ENCODE measurements around the gene ASIC2.

DNA sequence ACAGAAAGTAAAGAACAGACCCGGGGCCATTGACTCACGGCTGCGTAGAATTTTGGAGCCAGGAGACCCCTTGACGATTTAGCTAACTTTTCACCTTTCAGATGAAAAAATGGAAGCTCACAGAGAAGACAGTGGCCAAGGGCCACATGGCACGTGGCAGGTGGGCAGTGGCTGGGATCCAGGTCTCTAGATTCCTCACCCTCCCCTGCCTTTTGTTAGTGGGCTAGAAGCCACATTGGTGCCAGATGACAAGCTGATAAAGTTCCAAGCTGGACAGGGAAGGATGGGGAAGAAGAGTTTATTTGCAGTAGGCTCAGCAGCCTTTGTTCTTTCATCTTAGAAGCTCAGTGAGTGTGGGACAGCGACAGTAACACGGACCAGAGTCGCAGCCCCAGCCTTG is 195.7 kb downstream of the ASIC2 start:
- TF ChIP-seq, protein P1, sequence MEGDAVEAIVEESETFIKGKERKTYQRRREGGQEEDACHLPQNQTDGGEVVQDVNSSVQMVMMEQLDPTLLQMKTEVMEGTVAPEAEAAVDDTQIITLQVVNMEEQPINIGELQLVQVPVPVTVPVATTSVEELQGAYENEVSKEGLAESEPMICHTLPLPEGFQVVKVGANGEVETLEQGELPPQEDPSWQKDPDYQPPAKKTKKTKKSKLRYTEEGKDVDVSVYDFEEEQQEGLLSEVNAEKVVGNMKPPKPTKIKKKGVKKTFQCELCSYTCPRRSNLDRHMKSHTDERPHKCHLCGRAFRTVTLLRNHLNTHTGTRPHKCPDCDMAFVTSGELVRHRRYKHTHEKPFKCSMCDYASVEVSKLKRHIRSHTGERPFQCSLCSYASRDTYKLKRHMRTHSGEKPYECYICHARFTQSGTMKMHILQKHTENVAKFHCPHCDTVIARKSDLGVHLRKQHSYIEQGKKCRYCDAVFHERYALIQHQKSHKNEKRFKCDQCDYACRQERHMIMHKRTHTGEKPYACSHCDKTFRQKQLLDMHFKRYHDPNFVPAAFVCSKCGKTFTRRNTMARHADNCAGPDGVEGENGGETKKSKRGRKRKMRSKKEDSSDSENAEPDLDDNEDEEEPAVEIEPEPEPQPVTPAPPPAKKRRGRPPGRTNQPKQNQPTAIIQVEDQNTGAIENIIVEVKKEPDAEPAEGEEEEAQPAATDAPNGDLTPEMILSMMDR (IDR thresholded peaks at IDR 0.05), result no peak
- no peak for TF ChIP-seq POLR2A (IDR thresholded peaks at IDR 0.05)
